Activated CD8-positive, alpha-beta memory T cell treated with anti-CD3 and anti-CD28 coated beads, Interleukin-2, amount 50 U/mL, for 24 hours (primary cell): Measurements from ENCODE around the gene HIVEP3.

Experiments
- DNase-seq: peaks from one replicate; pipeline ENCODE4 v3.0.0-alpha.2; 2020; ENCODE audit errors: extremely low read depth

HIVEP3 gene

GRCh38 chr1:41664861-41665640 lies 253.7 kb downstream of the HIVEP3 start:
- DNase-seq = no peak

DNA sequence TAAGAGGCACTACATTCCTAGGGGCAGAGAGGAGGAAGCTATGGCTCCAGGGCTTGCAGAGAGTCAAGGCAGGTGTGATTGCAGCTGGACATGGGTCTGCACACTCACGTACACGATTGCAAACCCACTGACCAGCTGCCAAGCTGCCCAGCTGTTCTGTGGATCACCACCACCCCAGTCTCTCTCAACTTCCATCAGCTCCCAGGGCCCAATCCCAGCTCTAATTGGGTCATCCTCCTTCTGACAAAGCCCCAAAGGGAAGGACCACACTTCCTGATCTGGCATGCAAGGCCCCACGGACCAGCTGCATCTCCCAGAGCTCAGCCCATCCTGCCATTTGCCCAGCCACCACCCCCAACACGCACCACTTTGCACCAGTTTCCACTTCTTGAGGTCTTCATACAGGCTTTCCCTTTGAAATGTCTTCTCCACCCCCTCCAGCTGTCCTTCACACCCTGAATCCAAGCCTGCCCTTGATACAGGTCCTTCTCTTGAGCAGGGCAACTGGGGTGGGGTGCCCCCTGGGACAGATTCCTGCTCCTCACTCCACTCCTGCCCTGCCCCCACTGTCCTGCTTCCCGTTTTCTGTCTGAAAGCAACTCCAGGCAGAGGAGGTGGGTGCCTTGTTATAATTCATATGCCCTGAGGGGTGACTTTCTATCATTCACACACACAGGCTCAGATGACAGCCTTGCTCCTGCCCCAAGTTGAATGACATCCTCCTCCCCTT lies 254.9 kb downstream of the HIVEP3 start:
- DNase-seq = no peak

- no peak for DNase-seq
Observed at GRCh38 chr1:41662765-41663437, 255.8 kb downstream of the HIVEP3 start.

DNA sequence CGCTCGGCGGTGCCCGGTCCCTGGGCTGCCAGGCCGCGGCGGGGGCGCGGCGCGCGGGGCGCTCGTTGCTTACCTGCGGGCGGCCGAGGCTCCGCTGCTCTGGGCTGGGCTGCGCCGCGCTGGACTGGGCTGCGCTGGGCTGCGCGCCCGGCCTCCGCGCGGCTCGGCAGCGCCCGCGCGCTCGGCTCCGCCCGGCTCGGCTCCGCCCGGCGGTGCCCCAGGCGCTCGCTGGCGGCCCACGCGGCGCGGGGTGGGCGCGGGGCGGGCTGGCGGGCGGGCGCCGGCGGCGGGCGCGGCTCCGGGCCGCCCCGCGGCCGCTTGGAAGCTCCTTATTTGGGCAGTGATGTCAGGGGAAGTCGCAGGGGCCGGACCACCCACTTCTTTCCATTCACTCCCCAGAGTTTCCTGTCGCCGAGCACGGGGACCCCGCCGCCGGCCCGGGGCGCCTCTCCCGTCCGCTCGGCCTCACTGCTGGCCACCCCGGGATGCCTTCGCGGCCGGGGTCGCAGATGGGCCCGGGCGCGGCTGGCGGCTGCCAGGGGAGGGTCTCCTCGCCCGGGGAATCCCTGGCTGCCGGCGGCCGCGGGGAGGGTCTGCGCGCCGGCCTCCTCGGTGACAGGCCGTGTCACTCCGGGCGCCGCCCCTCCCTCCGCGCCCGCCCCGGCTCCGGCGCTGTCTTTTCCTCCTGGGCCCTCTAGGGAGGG lies 256.5 kb downstream of the HIVEP3 start:
- no peak for DNase-seq

GRCh38 chr1:41661428-41662060 lies 257.2 kb downstream of the HIVEP3 start:
- no peak for DNase-seq

DNA sequence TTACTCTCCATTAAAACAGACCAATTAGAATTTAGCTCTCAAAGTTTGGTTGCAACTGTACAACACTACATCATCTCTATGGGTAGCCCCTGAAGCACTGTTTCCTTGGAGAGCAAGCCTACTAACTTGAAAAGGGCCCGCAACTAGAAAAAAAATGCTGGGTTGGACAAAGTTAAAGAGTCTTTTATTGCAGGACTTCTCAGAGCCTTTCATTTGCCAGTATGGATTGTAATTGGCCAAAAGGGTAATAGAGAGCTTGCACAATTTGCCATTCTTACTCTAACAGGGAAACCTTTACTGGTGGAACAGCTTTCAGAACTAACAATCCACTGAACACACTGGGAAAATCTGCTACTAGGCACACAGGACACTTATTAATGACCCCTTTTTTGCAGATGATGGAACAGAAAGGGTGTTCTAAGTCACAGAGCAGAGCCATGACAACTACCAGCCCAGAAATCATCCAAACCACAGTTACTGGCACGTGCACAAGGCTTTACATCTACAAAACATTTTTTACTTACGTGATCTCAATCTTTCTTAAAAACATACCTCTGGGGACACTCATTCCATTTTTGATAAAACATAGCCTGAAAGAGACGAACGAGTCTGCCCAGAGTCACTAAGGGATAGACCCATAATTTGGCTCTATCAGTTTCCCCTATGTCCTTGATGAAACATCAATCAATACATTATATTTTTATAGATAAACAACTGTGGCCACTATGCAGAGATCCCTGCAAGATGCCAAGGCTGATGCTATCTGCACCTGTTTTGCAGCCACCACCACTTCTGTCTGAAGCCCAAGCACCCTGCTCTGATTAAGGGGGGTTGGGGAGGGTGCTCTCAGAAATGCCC lies 257.9 kb downstream of the HIVEP3 start:
- no peak for DNase-seq

DNA sequence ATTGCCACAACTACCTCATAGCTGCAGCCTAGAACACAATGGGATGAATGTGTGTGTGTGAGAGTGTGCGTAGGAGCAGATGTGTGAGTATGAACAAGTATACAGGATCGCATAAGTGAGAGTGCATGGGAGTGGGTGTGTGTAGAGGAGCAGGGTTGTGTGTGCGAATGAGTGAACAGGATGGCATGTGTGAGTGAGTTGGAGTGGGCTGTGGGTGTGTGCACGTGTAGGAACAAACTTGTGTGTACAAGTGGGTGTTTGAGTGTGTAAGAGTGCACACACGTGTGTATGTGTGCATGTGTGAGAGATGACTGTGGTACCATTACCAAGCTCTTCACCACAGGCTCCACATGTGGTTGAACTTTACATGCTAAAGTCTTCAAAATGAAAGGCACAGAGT lies 258.8 kb downstream of the HIVEP3 start:
- no peak for DNase-seq

DNA sequence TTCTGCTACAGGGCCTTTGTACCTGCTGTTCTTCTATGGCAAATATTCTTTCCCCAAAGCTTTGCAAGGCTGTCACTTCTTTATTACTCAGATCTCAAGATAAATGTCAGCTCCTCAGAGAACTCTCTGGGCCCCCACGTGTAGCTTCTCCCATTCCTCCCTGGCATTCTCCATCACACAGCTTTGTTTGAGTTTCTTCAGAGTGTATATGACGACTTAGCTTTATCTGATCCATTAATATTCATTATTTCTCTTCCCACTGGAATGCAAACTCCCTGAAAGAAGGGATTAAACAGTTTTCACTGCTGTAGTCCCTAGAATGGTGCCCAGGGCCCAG lies 259.6 kb downstream of the HIVEP3 start:
- no peak for DNase-seq

DNA sequence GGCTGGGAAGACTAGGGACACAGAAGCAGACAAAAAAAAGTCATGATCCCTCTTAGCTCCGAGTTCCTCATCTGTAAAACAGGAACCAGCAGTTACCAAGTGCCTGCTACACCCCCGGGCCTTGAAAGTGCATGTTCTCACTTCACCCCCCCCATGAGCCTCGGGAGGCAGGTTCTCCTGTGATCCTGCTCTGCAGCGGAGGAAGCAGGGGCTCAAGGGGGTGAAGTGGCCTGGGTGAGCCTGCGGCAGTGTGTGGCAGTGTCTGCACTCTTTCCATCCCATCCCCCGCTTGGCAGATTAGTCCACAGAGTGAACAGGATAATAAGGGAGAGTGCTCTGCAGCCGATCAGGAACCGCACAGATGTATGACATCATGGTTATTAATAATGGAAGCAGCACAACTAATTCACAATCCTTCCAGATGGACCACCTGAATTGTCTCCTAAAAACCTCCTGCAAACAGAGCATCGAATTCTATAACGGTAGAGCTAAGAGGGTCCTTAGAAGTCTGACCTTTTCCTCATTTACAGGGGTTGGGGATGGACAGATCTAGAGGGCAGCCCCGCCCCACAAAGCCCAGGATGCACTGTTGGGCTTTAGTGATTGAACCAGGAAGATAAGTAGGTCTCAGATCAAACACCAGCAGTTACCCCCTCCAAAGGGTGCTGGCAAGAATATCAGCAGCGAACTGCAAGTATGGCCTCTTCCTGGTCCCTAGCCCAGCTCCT lies 260.1 kb downstream of the HIVEP3 start:
- DNase-seq = no peak

DNA sequence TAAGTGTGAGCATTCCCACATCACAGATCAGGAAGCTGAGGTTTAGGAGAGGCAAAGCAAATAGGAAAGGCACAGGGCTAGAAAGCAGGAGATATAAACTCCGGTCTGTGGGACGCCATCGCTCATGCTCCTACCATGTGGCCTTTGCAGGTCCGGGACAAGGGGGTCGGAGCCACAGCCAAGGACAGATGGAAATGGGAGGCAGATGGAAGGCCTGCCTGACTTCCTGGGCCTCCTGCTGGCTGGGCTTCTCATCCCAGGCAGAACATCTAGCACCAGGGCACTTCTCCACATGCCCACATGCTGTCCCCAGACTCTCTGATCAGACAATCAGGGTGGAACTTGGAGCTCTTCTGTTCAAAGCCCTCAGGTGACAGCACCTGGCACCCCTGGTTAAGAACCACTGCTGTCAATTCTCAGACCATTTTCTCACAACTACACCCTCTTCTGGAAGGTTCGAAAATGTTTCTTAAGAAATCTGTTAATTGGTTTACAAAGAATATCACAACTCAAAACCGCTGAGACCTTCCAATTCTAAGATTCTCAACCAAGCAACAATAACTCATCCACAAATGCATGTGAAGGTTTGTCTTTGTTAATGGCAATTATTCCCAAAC lies 260.9 kb downstream of the HIVEP3 start:
- no peak for DNase-seq

DNA sequence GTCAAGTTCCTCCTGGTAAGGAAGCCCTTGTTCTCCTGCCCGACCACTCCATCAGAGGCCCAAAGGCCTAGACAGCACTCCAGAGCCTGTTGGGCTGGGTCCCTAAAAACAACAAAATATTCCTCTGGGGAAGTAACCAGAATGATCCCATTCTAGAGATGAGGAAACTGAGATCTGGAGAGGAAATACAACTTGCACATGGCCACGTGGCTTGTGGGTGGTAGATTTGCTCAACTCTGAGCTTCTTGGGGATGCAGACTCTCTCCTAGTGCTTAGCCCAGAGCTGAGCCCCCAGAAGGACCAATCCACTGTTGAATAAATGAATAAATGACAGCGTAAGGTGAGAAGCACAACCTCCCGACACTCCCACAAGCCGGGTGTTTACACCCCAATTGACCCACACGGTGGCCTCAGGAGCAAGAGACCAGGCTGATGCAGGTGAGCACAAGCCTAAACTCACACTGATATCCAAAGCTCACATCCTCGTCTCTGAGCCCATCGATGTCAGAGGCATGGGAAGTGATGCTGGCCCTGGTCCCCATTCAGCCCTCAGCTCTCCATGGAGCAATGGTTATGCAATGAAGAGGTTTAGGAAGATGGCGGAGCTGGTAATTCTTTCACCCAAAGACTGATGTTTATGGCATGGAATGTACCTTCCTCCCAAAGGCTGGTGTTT lies 261.8 kb downstream of the HIVEP3 start:
- DNase-seq = no peak

DNA sequence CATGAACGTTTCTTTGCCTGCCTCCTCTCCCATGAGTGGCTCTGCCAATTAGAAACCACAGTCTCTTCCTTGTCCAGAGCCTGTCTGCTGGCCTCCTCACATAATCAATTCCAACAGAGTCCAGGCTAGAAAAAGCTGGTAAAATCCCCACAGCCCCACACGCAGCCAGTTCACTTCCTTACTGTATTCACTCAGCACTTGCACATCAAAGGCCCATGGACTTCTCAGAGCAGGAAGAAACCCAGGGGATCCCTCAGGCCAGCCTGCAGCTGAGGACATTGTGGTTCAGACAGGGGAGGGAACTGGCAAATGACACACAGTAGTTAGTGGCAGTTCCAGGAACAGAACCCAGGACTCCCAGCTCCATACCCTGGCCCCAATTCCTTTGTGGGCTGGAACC lies 262.7 kb downstream of the HIVEP3 start:
- DNase-seq = no peak

DNA sequence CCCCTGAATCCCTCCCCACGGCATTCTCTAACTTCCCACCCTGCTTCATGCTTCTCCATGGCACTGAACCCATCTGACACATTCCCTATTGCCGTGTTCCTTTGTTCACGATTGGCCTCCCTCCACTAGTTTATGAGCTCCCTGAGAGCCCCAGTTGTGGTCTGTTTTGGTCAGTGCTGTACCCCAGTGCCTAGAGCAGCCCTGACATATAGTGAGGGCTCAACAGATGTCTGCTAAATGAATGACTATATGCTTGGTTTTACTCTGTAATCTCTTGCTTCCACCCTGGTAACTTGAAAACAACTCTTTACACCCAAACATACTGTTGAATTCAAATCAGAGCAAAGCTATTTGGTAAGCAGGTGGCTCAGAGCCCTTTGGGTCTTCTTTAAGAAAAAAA lies 263.1 kb downstream of the HIVEP3 start:
- DNase-seq = no peak

DNA sequence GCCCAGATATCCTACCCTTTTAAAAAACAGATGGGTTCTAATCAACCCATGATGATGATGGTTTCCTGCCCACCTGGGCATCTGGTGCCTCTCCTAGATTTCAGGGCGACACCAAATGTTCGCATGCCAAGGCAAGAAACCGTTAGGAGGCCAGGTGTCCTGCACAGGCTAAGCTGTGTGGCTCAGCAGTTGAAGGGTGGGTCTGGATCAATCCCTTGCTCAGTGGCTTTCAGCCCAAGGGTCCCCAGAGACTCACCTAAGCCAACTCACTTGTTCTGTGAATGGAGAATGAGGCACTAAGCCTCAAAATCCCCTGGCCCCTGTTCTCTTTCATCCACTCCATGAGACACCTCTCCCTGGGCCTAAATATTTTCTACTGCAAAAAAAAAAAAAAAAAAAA lies 265.1 kb downstream of the HIVEP3 start:
- no peak for DNase-seq

- DNase-seq = no peak
Observed at GRCh38 chr1:41652384-41653265, 266.1 kb downstream of the HIVEP3 start.

- DNase-seq = no peak
Observed at GRCh38 chr1:41650028-41650880, 268.5 kb downstream of the HIVEP3 start.

DNA sequence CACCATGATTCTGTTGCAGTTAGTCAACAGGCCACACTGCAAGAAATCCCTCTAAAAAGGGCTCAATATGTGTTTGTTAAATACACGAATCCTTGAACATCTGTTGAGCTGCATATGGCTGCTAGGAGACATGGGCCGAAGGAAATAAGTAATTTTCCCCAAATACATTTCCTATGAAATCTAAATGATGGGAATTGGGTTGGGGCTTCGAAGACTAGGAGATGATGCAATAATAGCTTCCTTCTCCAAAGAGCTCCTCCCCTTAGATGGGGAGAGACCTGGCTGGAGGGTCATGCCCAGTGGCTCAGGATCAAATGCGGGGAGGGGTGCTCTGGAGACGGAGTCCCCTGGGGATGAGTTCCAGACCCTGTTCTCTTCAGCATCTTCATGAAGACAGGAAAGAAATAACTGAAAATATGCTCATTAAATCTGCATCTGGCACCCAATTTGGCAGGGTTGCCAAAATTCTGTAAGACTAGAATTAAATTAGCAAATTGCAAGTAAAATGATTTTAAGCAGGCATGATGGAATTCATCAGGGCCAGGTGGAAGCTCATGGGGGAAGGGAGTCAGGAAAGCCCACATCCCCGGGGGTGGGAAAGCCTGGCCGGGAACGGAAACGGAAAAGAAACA lies 269.2 kb downstream of the HIVEP3 start:
- no peak for DNase-seq
